HepG2 (cell line): ENCODE results near the gene PLVAP. TPM values are rescaled to one million over a fixed set of nuclear protein-coding genes. Genes with fewer than 3 reads are reported as not detected.
A peak's percentile ranks its signal among the peaks of the same experiment; 100 is the strongest.

Source experiments
- ETV5 ChIP-seq: IDR thresholded peaks from 2 replicates; pipeline ENCODE4 v1.6.1; 2018; ENCODE audit warnings: missing biosample characterization, missing genetic modification reagents, inconsistent platforms, borderline replicate concordance
- GPN1 ChIP-seq: sonication (generic); formaldehyde crosslinking; IDR thresholded peaks from 2 replicates; pipeline ENCODE4 v1.5.1; 2020; ENCODE audit warnings: missing genetic modification reagents, borderline replicate concordance
- GRHL1 ChIP-seq: sonication (generic); formaldehyde crosslinking; conservative IDR thresholded peaks from 2 replicates; pipeline ENCODE4 v1.8.0; 2022; ENCODE audit warnings: missing genetic modification reagents
- IRF1 ChIP-seq: sonication (generic); formaldehyde crosslinking; IDR thresholded peaks from 2 replicates; pipeline ENCODE4 v1.4.0; 2020; ENCODE audit warnings: low read depth, mild to moderate bottlenecking, missing genetic modification reagents
- NPAS2 ChIP-seq: sonication (generic); formaldehyde crosslinking; IDR thresholded peaks from 2 replicates; pipeline ENCODE4 v1.8.0; 2022; ENCODE audit warnings: mild to moderate bottlenecking, missing genetic modification reagents, borderline replicate concordance
- NR1H2 ChIP-seq: sonication (generic); formaldehyde crosslinking; IDR thresholded peaks from 2 replicates; pipeline ENCODE4 v1.8.1; 2022; ENCODE audit warnings: low read depth, missing genetic modification reagents, borderline replicate concordance
- POLR2AphosphoS5 ChIP-seq: IDR thresholded peaks from 2 replicates; pipeline ENCODE4 v1.6.1; 2012; ENCODE audit warnings: low read depth, low read length
- RAD51 ChIP-seq: fragments of 450-650 bp; IDR thresholded peaks from 2 replicates; pipeline ENCODE4 v1.6.1; 2016; ENCODE audit warnings: borderline replicate concordance
- SOX6 ChIP-seq, 2 experiments: fragments of 450-650 bp in 1 of 2; sonication (generic) in 1 of 2; formaldehyde crosslinking in 1 of 2; IDR thresholded peaks; 2 replicates each; pipeline versions ENCODE4 v1.4.0 to v1.6.1; 2017 to 2020; ENCODE audit warnings: antibody characterized with exemption in 1 of 2, mild to moderate bottlenecking in 1 of 2, missing genetic modification reagents in 1 of 2
- STAT5B ChIP-seq: sonication (generic); formaldehyde crosslinking; IDR thresholded peaks from 2 replicates; pipeline ENCODE4 v1.4.0; 2020; ENCODE audit warnings: missing genetic modification reagents
- TRIM24 ChIP-seq: sonication (generic); formaldehyde crosslinking; IDR thresholded peaks from 2 replicates; pipeline ENCODE4 v1.8.0; 2022; ENCODE audit warnings: mild to moderate bottlenecking, missing genetic modification reagents
- ZKSCAN1 ChIP-seq: fragments of 150-350 bp; IDR thresholded peaks from 2 replicates; pipeline ENCODE4 v1.6.1; 2014; ENCODE audit warnings: low read length
- ZNF12 ChIP-seq: sonication (generic); formaldehyde crosslinking; IDR thresholded peaks from 2 replicates; pipeline ENCODE4 v1.5.0; 2020; ENCODE audit warnings: missing genetic modification reagents
- ZNF121 ChIP-seq: sonication (generic); formaldehyde crosslinking; IDR thresholded peaks from 2 replicates; pipeline ENCODE4 v1.5.0; 2020; ENCODE audit warnings: mild to moderate bottlenecking, missing genetic modification reagents
- ZNF83 ChIP-seq: sonication (generic); formaldehyde crosslinking; IDR thresholded peaks from 2 replicates; pipeline ENCODE4 v1.4.0; 2020; ENCODE audit warnings: missing genetic modification reagents, mild to moderate bottlenecking, borderline replicate concordance
- polyA plus RNA-seq, 8 experiments: library from polyadenylated mRNA; depleted of rRNA in 3 of 8; stranded (reverse) in 7 of 8; unstranded in 1 of 8; fragments of >200 nt; fragmentation: Illumina TruSeq in 4 of 8; extraction: Trizol in 4 of 8; gene quantifications; 2 replicates each; pipeline versions ENCODE4 v1.2.1 to v1.2.3, GENCODE V29; 2011 to 2016; ENCODE audit warnings: low read depth in 4 of 8, missing spikeins in 1 of 8, mixed read lengths in 1 of 8; ENCODE audit not compliant: insufficient read depth in 1 of 8
- total RNA-seq, 5 experiments: library from RNA; depleted of rRNA; stranded (reverse); fragments of >200 nt; fragmentation: Illumina TruSeq; extraction: Trizol; gene quantifications; 2 replicates each; pipeline ENCODE4 v1.2.3, GENCODE V29; 2016; ENCODE audit warnings: low read depth in 1 of 5
- TF ChIP-seq, protein P1 (sequence below): sonication (generic); formaldehyde crosslinking; IDR thresholded peaks from 2 replicates; pipeline ENCODE4 v1.8.0; 2022; ENCODE audit warnings: missing genetic modification reagents, mild to moderate bottlenecking, inconsistent platforms, borderline replicate concordance
- TF ChIP-seq, protein P2 (sequence below): sonication (generic); formaldehyde crosslinking; IDR thresholded peaks from 2 replicates; pipeline ENCODE4 v1.4.0; 2020; ENCODE audit warnings: missing genetic modification reagents, borderline replicate concordance
- TF ChIP-seq, protein P3 (sequence below): sonication (generic); formaldehyde crosslinking; IDR thresholded peaks from 2 replicates; pipeline ENCODE4 v1.5.0; 2020; ENCODE audit warnings: mild to moderate bottlenecking, missing genetic modification reagents, borderline replicate concordance

PLVAP gene
- total and polyA plus RNA-seq, 2 of the 13 experiments (the other 11 are each of a cell fraction or from before 2014, with no cell fraction given): 0.26 TPM; not detected in 1

- TF ChIP-seq, protein P1, sequence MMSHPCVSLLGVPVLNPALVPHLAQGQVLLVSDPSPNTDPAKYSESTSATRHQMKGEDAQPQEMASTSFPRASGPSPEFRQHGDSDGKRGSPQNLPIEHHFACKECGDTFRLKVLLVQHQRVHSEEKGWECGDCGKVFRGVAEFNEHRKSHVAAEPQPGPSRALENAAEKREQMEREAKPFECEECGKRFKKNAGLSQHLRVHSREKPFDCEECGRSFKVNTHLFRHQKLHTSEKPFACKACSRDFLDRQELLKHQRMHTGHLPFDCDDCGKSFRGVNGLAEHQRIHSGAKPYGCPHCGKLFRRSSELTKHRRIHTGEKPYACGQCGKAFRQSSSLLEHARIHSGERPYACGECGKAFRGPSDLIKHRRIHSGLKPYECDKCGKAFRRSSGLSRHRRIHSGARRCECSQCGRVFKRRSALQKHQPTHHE (CRISPR knock-in tag): 0 out of 2 replicates have a peak, but pooled peaks have one; percentile 65
- TF ChIP-seq ZNF83 (CRISPR knock-in tag) (no peak), STAT5B (CRISPR knock-in tag) (no peak), NR1H2 (CRISPR knock-in tag) (no peak), SOX6 (IDR thresholded peaks at IDR 0.05) (no peak), SOX6 (CRISPR knock-in tag; IDR thresholded peaks at IDR 0.05) (peak; percentile 43; the same call in 1 of the 2 replicates), GPN1 (CRISPR knock-in tag) (no peak), POLR2AphosphoS5 (peak; percentile 56; the same call in 1 of the 2 replicates), IRF1 (CRISPR knock-in tag) (no peak), RAD51 (no peak), ZNF12 (CRISPR knock-in tag) (no peak; the same call in 1 of the 2 replicates), NPAS2 (no peak), ETV5 (CRISPR knock-in tag) (peak; percentile 84), GRHL1 (CRISPR knock-in tag) (no peak), ZNF121 (CRISPR knock-in tag) (0 out of 2 replicates have a peak, but pooled peaks have one; percentile 21), TRIM24 (CRISPR knock-in tag) (no peak), ZKSCAN1 (0 out of 2 replicates have a peak, but pooled peaks have one; percentile 41)
- TF ChIP-seq, protein P2, sequence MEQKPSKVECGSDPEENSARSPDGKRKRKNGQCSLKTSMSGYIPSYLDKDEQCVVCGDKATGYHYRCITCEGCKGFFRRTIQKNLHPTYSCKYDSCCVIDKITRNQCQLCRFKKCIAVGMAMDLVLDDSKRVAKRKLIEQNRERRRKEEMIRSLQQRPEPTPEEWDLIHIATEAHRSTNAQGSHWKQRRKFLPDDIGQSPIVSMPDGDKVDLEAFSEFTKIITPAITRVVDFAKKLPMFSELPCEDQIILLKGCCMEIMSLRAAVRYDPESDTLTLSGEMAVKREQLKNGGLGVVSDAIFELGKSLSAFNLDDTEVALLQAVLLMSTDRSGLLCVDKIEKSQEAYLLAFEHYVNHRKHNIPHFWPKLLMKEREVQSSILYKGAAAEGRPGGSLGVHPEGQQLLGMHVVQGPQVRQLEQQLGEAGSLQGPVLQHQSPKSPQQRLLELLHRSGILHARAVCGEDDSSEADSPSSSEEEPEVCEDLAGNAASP (CRISPR knock-in tag): no peak; the same call in 1 of the 2 replicates
- TF ChIP-seq, protein P3, sequence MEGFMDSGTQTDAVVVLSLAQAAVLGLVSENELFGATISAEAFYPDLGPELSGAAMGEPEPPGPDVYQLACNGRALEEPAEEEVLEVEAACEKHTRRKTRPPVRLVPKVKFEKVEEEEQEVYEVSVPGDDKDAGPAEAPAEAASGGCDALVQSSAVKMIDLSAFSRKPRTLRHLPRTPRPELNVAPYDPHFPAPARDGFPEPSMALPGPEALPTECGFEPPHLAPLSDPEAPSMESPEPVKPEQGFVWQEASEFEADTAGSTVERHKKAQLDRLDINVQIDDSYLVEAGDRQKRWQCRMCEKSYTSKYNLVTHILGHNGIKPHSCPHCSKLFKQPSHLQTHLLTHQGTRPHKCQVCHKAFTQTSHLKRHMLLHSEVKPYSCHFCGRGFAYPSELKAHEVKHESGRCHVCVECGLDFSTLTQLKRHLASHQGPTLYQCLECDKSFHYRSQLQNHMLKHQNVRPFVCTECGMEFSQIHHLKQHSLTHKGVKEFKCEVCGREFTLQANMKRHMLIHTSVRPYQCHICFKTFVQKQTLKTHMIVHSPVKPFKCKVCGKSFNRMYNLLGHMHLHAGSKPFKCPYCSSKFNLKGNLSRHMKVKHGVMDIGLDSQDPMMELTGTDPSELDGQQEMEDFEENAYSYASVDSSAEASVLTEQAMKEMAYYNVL: no peak
These were observed 42.7 kb upstream of the PLVAP start, which contains the start of gene MVB12A (continued) for GRCh38 chr19:17419621-17420474.
